Trophoblast cell (in vitro differentiated cells and primary cell): ENCODE results near the gene VILL.

Experiments
- DNase-seq, 2 donors: peaks; one replicate each; pipeline ENCODE4 v3.0.0-alpha.2; 2016
- H2AFZ ChIP-seq: 2 replicates; pipeline ENCODE4 v1.6.1; 2013; ENCODE audit warnings: low read length, moderate library complexity, mild to moderate bottlenecking; ENCODE audit not compliant: insufficient read depth, poor library complexity
- H2AK5ac ChIP-seq: 2 replicates; pipeline ENCODE4 v1.6.1; 2013; ENCODE audit warnings: mild to moderate bottlenecking, low read length
- H2BK120ac ChIP-seq: 2 replicates; pipeline ENCODE4 v1.6.1; 2013; ENCODE audit warnings: low read length, mild to moderate bottlenecking, moderate library complexity; ENCODE audit not compliant: insufficient read depth, poor library complexity
- H2BK12ac ChIP-seq: 2 replicates; pipeline ENCODE4 v1.6.1; 2013; ENCODE audit warnings: mild to moderate bottlenecking, low read length, moderate library complexity
- H2BK5ac ChIP-seq: 2 replicates; pipeline ENCODE4 v1.6.1; 2013; ENCODE audit warnings: low read length, low read depth, moderate library complexity, mild to moderate bottlenecking; ENCODE audit not compliant: poor library complexity
- H3K14ac ChIP-seq: 2 replicates; pipeline ENCODE4 v1.6.1; 2013; ENCODE audit warnings: mild to moderate bottlenecking, low read length
- H3K18ac ChIP-seq: 2 replicates; pipeline ENCODE4 v1.6.1; 2013; ENCODE audit warnings: mild to moderate bottlenecking, low read length
- H3K23ac ChIP-seq: 2 replicates; pipeline ENCODE4 v1.6.1; 2013; ENCODE audit warnings: low read length
- H3K27ac ChIP-seq: 2 replicates; pipeline ENCODE4 v1.5.1; 2013; ENCODE audit warnings: low read depth, mild to moderate bottlenecking, inconsistent platforms, low read length, moderate library complexity
- H3K27me3 ChIP-seq: 2 replicates; pipeline ENCODE4 v1.6.1; 2013; ENCODE audit warnings: inconsistent platforms, mild to moderate bottlenecking, low read length, moderate library complexity; ENCODE audit not compliant: insufficient read depth
- H3K36me3 ChIP-seq, 2 experiments: 1 replicate in 1 of 2; 2 replicates in 1 of 2; pipeline ENCODE4 v1.6.1; 2013; ENCODE audit warnings: low read length in 2 of 2, mild to moderate bottlenecking in 2 of 2, moderate library complexity in 1 of 2; ENCODE audit not compliant: insufficient read depth in 2 of 2, control insufficient read depth in 1 of 2
- H3K4ac ChIP-seq: 2 replicates; pipeline ENCODE4 v1.6.1; 2013; ENCODE audit warnings: low read depth, mild to moderate bottlenecking, low read length, moderate library complexity
- H3K4me1 ChIP-seq, 2 experiments: 1 replicate in 1 of 2; 2 replicates in 1 of 2; pipeline ENCODE4 v1.6.1; 2013; ENCODE audit warnings: low read length in 2 of 2, mild to moderate bottlenecking in 2 of 2, moderate library complexity in 1 of 2; ENCODE audit not compliant: insufficient read depth in 2 of 2, control insufficient read depth in 1 of 2
- H3K4me2 ChIP-seq: 2 replicates; pipeline ENCODE4 v1.6.1; 2013; ENCODE audit warnings: inconsistent platforms, mild to moderate bottlenecking, low read length, moderate library complexity
- H3K4me3 ChIP-seq: 2 replicates; pipeline ENCODE4 v1.5.1; 2013; ENCODE audit warnings: mild to moderate bottlenecking, low read depth, low read length, inconsistent platforms
- H3K79me1 ChIP-seq: one replicate; pipeline ENCODE4 v1.6.1; 2013; ENCODE audit warnings: low read length
- H3K79me2 ChIP-seq: 2 replicates; pipeline ENCODE4 v1.6.1; 2013; ENCODE audit warnings: low read length, mild to moderate bottlenecking; ENCODE audit not compliant: control insufficient read depth, insufficient read depth, poor library complexity
- H3K9ac ChIP-seq: 2 replicates; pipeline ENCODE4 v1.6.1; 2013; ENCODE audit warnings: mild to moderate bottlenecking, low read length
- H3K9me3 ChIP-seq: 2 replicates; pipeline ENCODE4 v1.6.1; 2013; ENCODE audit warnings: low read depth, mild to moderate bottlenecking, control low read depth, inconsistent platforms, low read length; ENCODE audit not compliant: insufficient read depth
- H4K12ac ChIP-seq: 2 replicates; pipeline ENCODE4 v1.6.1; 2013; ENCODE audit warnings: low read depth, mild to moderate bottlenecking, low read length, moderate library complexity
- H4K8ac ChIP-seq: 2 replicates; pipeline ENCODE4 v1.6.1; 2013; ENCODE audit warnings: low read depth, mild to moderate bottlenecking, low read length, moderate library complexity
- H4K91ac ChIP-seq: one replicate; pipeline ENCODE4 v1.6.1; 2013; ENCODE audit warnings: low read depth, mild to moderate bottlenecking, low read length, moderate library complexity
- WGBS: extraction: QIAGEN DNeasy Blood & Tissue Kit; methylation state at CpG from one replicate; pipeline ENCODE4 v1.1.7; 2013; ENCODE audit warnings: missing lambda C conversion rate; ENCODE audit not compliant: insufficient read length, insufficient coverage; ENCODE audit errors: extremely low coverage; 5-methylcytosine and 5-hydroxymethylcytosine counted together

The VILL gene

DNA sequence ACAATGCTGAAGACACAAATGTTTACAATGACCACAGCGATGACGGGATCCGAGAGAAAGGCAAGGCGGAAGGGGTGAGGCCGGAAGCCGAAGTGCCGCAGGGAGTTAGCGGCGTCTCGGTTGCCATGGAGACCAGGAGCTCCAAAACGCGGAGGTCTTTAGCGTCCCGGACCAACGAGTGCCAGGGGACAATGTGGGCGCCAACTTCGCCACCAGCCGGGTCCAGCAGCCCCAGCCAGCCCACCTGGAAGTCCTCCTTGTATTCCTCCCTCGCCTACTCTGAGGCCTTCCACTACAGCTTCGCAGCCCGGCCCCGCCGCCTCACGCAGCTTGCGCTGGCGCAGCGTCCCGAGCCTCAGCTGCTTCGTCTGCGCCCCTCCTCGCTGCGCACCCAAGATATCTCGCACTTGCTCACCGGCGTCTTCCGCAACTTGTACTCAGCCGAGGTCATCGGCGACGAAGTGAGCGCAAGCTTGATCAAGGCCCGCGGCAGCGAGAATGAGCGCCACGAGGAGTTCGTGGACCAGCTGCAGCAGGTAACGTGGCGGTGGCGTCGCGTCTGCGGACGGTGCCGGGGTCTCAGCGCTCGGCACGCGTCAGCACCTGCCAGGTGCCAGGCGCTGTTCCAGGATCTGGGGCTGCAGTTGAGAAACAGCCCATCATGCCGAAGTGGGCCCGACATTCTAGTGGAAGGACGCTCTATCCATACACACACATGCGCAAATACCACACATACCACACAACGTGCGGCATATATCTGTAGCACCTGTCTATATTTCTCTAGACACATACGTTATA, 48.7 kb downstream of the VILL start, which contains the start of gene DLEC1:
TSS of gene DLEC1 (plus strand) at position 108 of the 798 bp plus-strand sequence. CDS start at position 126, 18 bp downstream.
- H3K27ac ChIP-seq, result no peak within 1 kb of the TSS
- H4K12ac ChIP-seq, result no peak within 1 kb of the TSS
- peaks cover 7 to 8% of the 10 kb centered on the region in 2 experiments for H3K4me1 ChIP-seq
- no CpG with 5 or more reads among the region's 67 CpGs for WGBS
- H3K79me2 ChIP-seq, result no peaks in the 10 kb centered on the region
- peak; percentile 46 to 65 for DNase-seq
- no peak within 1 kb of the TSS for H2AK5ac ChIP-seq
- H2BK120ac ChIP-seq, result no peak within 1 kb of the TSS
- no peak within 1 kb of the TSS for H3K18ac ChIP-seq
- no peaks in the 10 kb centered on the region for H3K36me3 ChIP-seq
- no peaks in the 10 kb centered on the region for H3K9me3 ChIP-seq
- no peak within 1 kb of the TSS for H3K23ac ChIP-seq
- no peak within 1 kb of the TSS for H3K14ac ChIP-seq
- peak within 1 kb of the TSS; percentile 26 for H4K8ac ChIP-seq
- no peak within 1 kb of the TSS for H2BK12ac ChIP-seq
- peak within 1 kb of the TSS; percentile 62 for H2AFZ ChIP-seq
- H3K27me3 ChIP-seq, result peaks cover 6% of the 10 kb centered on the region
- H3K9ac ChIP-seq, result no peak within 1 kb of the TSS
- peak within 1 kb of the TSS; percentile 87 for H3K4me2 ChIP-seq
- H4K91ac ChIP-seq, result no peak within 1 kb of the TSS
- peak within 1 kb of the TSS; percentile 65 for H3K4me3 ChIP-seq
- no peak within 1 kb of the TSS for H3K4ac ChIP-seq
- no peak within 1 kb of the TSS for H2BK5ac ChIP-seq
- H3K79me1 ChIP-seq, result no peaks in the 10 kb centered on the region

DNA sequence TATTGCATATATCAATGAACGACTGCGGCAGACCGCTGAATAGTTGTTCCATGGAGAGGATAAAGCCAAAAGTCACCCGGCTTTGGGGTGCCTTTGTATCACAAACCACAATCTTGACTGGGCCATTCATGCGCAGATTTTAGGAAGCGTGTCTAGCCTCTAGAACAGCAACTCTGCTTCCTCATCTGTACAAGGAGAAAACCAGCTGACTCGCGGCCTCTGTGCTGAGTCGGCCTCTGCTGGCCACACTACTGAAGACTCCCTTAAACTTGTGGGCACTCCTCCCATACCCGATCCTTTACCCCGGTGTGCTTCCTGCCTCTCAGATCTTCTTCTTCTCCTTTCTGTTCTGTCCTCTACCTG, 49.3 kb downstream of the VILL start:
- no peak overlapping the region for H3K4me2 ChIP-seq
- no peaks in the 10 kb centered on the region for H3K79me2 ChIP-seq
- no peak overlapping the region for H2BK5ac ChIP-seq
- no peak overlapping the region for H2BK120ac ChIP-seq
- peak; percentile 30 to 37 for DNase-seq
- H2AK5ac ChIP-seq, result no peak overlapping the region
- H3K23ac ChIP-seq, result no peak overlapping the region
- no peak overlapping the region for H3K9ac ChIP-seq
- no peak overlapping the region for H3K4me3 ChIP-seq
- H3K4me1 ChIP-seq, result peaks cover 7 to 8% of the 10 kb centered on the region in 2 experiments
- H2AFZ ChIP-seq, result no peak overlapping the region
- H3K9me3 ChIP-seq, result no peaks in the 10 kb centered on the region
- H3K18ac ChIP-seq, result no peak overlapping the region
- no peak overlapping the region for H3K14ac ChIP-seq
- no peak overlapping the region for H3K27ac ChIP-seq
- peaks cover 6% of the 10 kb centered on the region for H3K27me3 ChIP-seq
- no peaks in the 10 kb centered on the region for H3K36me3 ChIP-seq
- no peak overlapping the region for H4K8ac ChIP-seq
- H4K91ac ChIP-seq, result no peak overlapping the region
- H3K4ac ChIP-seq, result no peak overlapping the region
- H2BK12ac ChIP-seq, result no peak overlapping the region
- no peaks in the 10 kb centered on the region for H3K79me1 ChIP-seq
- no CpG with 5 or more reads among the region's 11 CpGs for WGBS
- no peak overlapping the region for H4K12ac ChIP-seq

DNA sequence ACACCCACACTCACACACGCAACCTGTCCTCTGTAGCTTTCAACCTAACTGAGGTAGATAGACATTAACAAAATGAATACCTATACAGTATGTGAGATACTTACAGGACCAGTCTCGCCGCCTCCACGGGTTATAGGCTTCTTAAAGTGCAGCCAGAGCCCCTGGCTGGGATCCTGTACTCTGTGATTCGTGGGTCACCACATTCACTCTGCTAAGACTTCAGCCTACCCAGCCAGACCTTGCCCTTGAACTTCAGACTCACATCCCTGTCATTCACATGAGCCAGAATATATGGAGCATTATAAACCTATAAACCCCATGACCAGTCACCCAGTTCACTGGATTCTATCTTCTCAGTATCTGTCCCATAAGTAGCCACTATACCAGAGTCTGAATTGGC, 49.8 kb downstream of the VILL start:
- Histone ChIP-seq H3K79me2 (no peaks in the 10 kb centered on the region), H3K9ac (no peak overlapping the region), H2AFZ (no peak overlapping the region), H3K27ac (no peak overlapping the region), H3K79me1 (no peaks in the 10 kb centered on the region), H2BK120ac (no peak overlapping the region), H3K36me3 (no peaks in the 10 kb centered on the region), H3K4me2 (no peak overlapping the region), H2BK5ac (no peak overlapping the region), H4K91ac (no peak overlapping the region), H3K4me3 (no peak overlapping the region), H3K18ac (no peak overlapping the region), H4K8ac (no peak overlapping the region), H2BK12ac (no peak overlapping the region), H3K23ac (no peak overlapping the region), H3K27me3 (peaks cover 6% of the 10 kb centered on the region), H3K14ac (no peak overlapping the region), H2AK5ac (no peak overlapping the region), H4K12ac (no peak overlapping the region), H3K4me1 (peaks cover 7 to 8% of the 10 kb centered on the region in 2 experiments), H3K4ac (no peak overlapping the region), H3K9me3 (no peaks in the 10 kb centered on the region)
- no CpG with 5 or more reads among the region's 5 CpGs for WGBS
- DNase-seq, result no peak

DNA sequence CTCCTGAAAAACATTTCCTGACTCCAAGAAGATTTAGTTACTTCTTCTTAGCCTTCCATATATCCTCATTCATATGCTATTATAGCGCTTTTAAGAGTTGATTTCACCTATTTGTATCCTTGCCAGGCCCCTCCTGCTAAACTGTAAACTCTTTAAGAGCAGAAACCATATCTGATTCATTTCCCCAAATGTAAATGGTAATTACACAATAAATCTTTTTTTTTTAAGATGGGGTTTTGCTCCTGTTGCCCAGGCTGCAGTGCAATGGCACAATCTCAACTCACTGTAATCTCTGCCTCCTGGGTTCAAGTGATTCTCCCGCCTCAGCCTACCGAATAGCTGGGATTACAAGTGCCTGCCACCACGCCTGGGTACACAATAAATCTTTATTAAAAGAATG, 52.9 kb downstream of the VILL start:
- no peak overlapping the region for H3K4me3 ChIP-seq
- H3K23ac ChIP-seq, result no peak overlapping the region
- no peak overlapping the region for H2AFZ ChIP-seq
- no peak overlapping the region for H2BK12ac ChIP-seq
- H4K8ac ChIP-seq, result no peak overlapping the region
- H4K91ac ChIP-seq, result no peak overlapping the region
- WGBS, result no CpG with 5 or more reads among the region's 4 CpGs
- H3K4ac ChIP-seq, result no peak overlapping the region
- H3K79me1 ChIP-seq, result no peaks in the 10 kb centered on the region
- H3K36me3 ChIP-seq, result no peaks in the 10 kb centered on the region
- no peak overlapping the region for H2AK5ac ChIP-seq
- no peak overlapping the region for H2BK5ac ChIP-seq
- H3K18ac ChIP-seq, result no peak overlapping the region
- no peak overlapping the region for H4K12ac ChIP-seq
- no peak overlapping the region for H3K9ac ChIP-seq
- H3K4me1 ChIP-seq, result peaks cover 7 to 8% of the 10 kb centered on the region in 2 experiments
- DNase-seq, result no peak
- no peaks in the 10 kb centered on the region for H3K9me3 ChIP-seq
- H3K4me2 ChIP-seq, result no peak overlapping the region
- H2BK120ac ChIP-seq, result no peak overlapping the region
- no peaks in the 10 kb centered on the region for H3K79me2 ChIP-seq
- H3K27me3 ChIP-seq, result peaks cover 6% of the 10 kb centered on the region
- H3K27ac ChIP-seq, result no peak overlapping the region
- no peak overlapping the region for H3K14ac ChIP-seq
